Bronchial smooth muscle cell (primary cell): Measurements from ENCODE around the gene SPP2. TPM values are rescaled to one million over a fixed set of nuclear protein-coding genes. Genes with fewer than 3 reads are reported as not detected.

Source experiments
- total RNA-seq: library from RNA; depleted of rRNA; stranded (reverse); fragments of >200 nt; gene quantifications from 2 replicates; pipeline ENCODE4 v1.2.1, GENCODE V29; 2014

The SPP2 gene
- total RNA-seq: 0.16 TPM in 1 of 2 replicates, not detected in the other

DNA sequence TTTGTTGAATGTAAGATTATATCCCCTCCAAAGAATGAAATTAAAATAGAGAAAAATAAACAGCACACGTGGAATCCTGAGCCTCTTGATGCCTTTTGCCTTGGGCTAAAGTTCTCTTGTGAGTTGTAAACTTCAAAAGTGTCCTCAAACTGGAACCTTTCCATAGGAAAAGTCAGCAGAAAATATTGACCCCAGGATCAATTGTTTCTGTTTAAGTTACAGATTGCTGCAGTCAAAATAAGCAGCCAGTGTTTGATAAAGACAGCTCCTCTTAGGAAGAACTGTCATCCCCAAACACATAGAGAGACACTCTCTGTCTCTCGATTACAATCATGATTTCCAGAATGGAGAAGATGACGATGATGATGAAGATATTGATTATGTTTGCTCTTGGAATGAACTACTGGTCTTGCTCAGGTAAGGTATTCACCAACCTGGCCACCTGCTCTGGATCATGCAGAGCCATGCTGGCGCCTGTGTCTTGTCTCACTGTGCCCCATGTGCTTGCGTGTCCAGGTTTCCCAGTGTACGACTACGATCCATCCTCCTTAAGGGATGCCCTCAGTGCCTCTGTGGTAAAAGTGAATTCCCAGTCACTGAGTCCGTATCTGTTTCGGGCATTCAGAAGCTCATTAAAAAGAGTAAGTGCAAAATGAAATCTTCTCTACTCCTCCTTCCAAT is at the start of gene SPP2:
TSS of gene SPP2 (plus strand) at position 248 of the 681 bp plus-strand sequence. CDS start at position 333, 85 bp downstream.

Other genes starting within 250 kb of the SPP2 start
- gene HJURP, start 196.2 kb upstream of the SPP2 start, total RNA-seq: 0.26 and 3.0 TPM in 2 replicates
- 0.47 TPM in 1 of 2 replicates, not detected in the other for gene TRPM8, start 133.3 kb upstream of the SPP2 start, total RNA-seq